Femur (tissue), 1 donor: ENCODE results near the gene FAM3D.

Source experiments
- DNase-seq: peaks from one replicate; pipeline ENCODE4 v3.0.0-alpha.2; 2017

FAM3D gene

GRCh38 chr3:58652624-58653023 lies 13.9 kb downstream of the FAM3D start:
- DNase-seq: no peak

GRCh38 chr3:58651276-58651675 lies 15.3 kb downstream of the FAM3D start:
- DNase-seq: no peak

- no peak for DNase-seq
Measured at GRCh38 chr3:58647381-58648141, 19.0 kb downstream of the FAM3D start.

GRCh38 chr3:58646503-58646902 lies 20.1 kb downstream of the FAM3D start:
- DNase-seq: no peak

GRCh38 chr3:58645726-58646125 lies 20.8 kb downstream of the FAM3D start:
- DNase-seq: no peak

GRCh38 chr3:58642846-58643245 lies 23.7 kb downstream of the FAM3D start:
- no peak for DNase-seq

GRCh38 chr3:58640700-58641372 lies 25.7 kb downstream of the FAM3D start:
- peak; percentile 81 for DNase-seq

GRCh38 chr3:58639842-58640241 lies 26.7 kb downstream of the FAM3D start:
- DNase-seq: no peak

- no peak for DNase-seq
Measured at GRCh38 chr3:58639001-58639400, 27.6 kb downstream of the FAM3D start.

- no peak for DNase-seq
Measured at GRCh38 chr3:58638591-58638990, 28.0 kb downstream of the FAM3D start.

GRCh38 chr3:58637509-58637908 lies 29.1 kb downstream of the FAM3D start:
- no peak for DNase-seq

GRCh38 chr3:58635371-58636285 lies 30.9 kb downstream of the FAM3D start:
- no peak for DNase-seq

- DNase-seq: no peak
Measured at GRCh38 chr3:58633157-58633865, 33.3 kb downstream of the FAM3D start.

- no peak for DNase-seq
Measured at GRCh38 chr3:58631742-58632141, 34.8 kb downstream of the FAM3D start.

GRCh38 chr3:58630710-58631092 lies 35.9 kb downstream of the FAM3D start:
- no peak for DNase-seq

GRCh38 chr3:58630076-58630709 lies 36.4 kb downstream of the FAM3D start:
- peak; percentile 79 for DNase-seq

- no peak for DNase-seq
Measured at GRCh38 chr3:58629629-58630028, 36.9 kb downstream of the FAM3D start.

GRCh38 chr3:58628823-58629562 lies 37.6 kb downstream of the FAM3D start:
- DNase-seq: peak; percentile 86

GRCh38 chr3:58627941-58628340 lies 38.6 kb downstream of the FAM3D start:
- DNase-seq: no peak

GRCh38 chr3:58627570-58627885 lies 39.0 kb downstream of the FAM3D start:
- peak; percentile 67 for DNase-seq

- no peak for DNase-seq
Measured at GRCh38 chr3:58626841-58627569, 39.6 kb downstream of the FAM3D start.
